Kidney (tissue), 14 donors: ENCODE measurements around the gene ANKLE1. TPM values are rescaled to one million over a fixed set of nuclear protein-coding genes. Genes with fewer than 3 reads are reported as not detected.

Source experiments
- DNase-seq, 5 donors: peaks; one replicate each; pipeline ENCODE4 v3.0.0-alpha.2; 2013 to 2020
- FAIRE-seq: peaks from 2 replicates; lab custom pipeline; 2012; peaks lifted over from hg19 to GRCh38; lab: Jason Lieb, UNC
- H3K27ac ChIP-seq, 2 donors: one replicate each; pipeline ENCODE4 v1.7.0; 2013; ENCODE audit warnings: low read depth in 2 of 2, low read length in 2 of 2, inconsistent platforms in 1 of 2
- H3K27me3 ChIP-seq: one replicate; pipeline ENCODE4 v1.7.1; 2013; ENCODE audit warnings: low read length, inconsistent platforms; ENCODE audit not compliant: control insufficient read depth, insufficient read depth
- H3K36me3 ChIP-seq, 3 donors: one replicate each; pipeline versions ENCODE4 v1.7.0 to v1.7.1; 2013; ENCODE audit warnings: low read length in 3 of 3, control low read depth in 1 of 3, inconsistent platforms in 1 of 3; ENCODE audit not compliant: insufficient read depth in 3 of 3, control insufficient read depth in 2 of 3
- H3K4me1 ChIP-seq, 3 donors: one replicate each; pipeline versions ENCODE4 v1.7.0 to v1.7.1; 2013; ENCODE audit warnings: low read length in 3 of 3, inconsistent platforms in 1 of 3, low read depth in 1 of 3; ENCODE audit not compliant: control insufficient read depth in 2 of 3, insufficient read depth in 2 of 3
- H3K4me3 ChIP-seq, 3 donors: one replicate each; pipeline versions ENCODE4 v1.7.0 to v1.8.1; 2013; ENCODE audit warnings: low read length in 3 of 3, control low read depth in 1 of 3, inconsistent platforms in 1 of 3
- H3K9ac ChIP-seq, 3 donors: one replicate each; pipeline versions ENCODE4 v1.7.0 to v1.7.1; 2013; ENCODE audit warnings: low read length in 3 of 3, control low read depth in 1 of 3, inconsistent platforms in 1 of 3
- H3K9me3 ChIP-seq, 3 donors: one replicate each; pipeline versions ENCODE4 v1.7.0 to v1.7.1; 2013; ENCODE audit warnings: low read length in 3 of 3, control low read depth in 1 of 3, inconsistent platforms in 1 of 3; ENCODE audit not compliant: control insufficient read depth in 2 of 3, insufficient read depth in 1 of 3
- CTCF ChIP-seq: IDR thresholded peaks from 3 replicates; pipeline ENCODE4 v1.5.1; 2012; ENCODE audit warnings: mild to moderate bottlenecking, moderate library complexity, borderline replicate concordance; ENCODE audit not compliant: insufficient read depth; ENCODE audit errors: extremely low read depth
- intact Hi-C: fragments of 100-400 bp; cut with DNase I; formaldehyde crosslinking; loops from one replicate; pipeline ENCODE4 v1.11.1; 2022
- polyA plus RNA-seq: library from polyadenylated mRNA; stranded (reverse); fragments of 350-450 nt; fragmentation: Illumina TruSeq; extraction: RNeasy Lipid Tissue Mini Kit (QIAGEN cat#74804); gene quantifications from one replicate; pipeline ENCODE4 v1.2.3, GENCODE V29; 2014; ENCODE audit warnings: low read depth, low replicate concordance; ENCODE audit not compliant: insufficient read depth
- total RNA-seq: library from RNA; stranded (reverse); fragmentation: NEBNext Ultra II Directional; extraction: Animal tissue kit (Norgen Biotek cat#: 25700); gene quantifications from one replicate; pipeline ENCODE4 v1.2.1, GENCODE V29; 2021
- donor health status: control.
- donor health status: control.
- donor health status: control.
- donor health status: control.
- donor health status: control.
- donor health status: DM: yes; HTN: yes; CAD: no.
- donor health status: Normal renal cell carcinoma (clear cell type).

ANKLE1 gene
- total and polyA plus RNA-seq, 2 donors from 2014 or later = 0.54 TPM; not detected in 1

- Histone ChIP-seq H3K4me1 (peaks cover 2 to 19% (median 14%) of the 10 kb centered on the region in 3 donors), H3K36me3 (no peaks in the 10 kb centered on the region), H3K9me3 (no peaks in the 10 kb centered on the region), H3K9ac (peak overlapping the region in 1 of 3 donors; percentile 30), H3K4me3 (no peak overlapping the region), H3K27me3 (no peaks in the 10 kb centered on the region), H3K27ac (peak overlapping the region in 1 of 2 donors; percentile 43)
- no peak for TF ChIP-seq CTCF
- no peak for FAIRE-seq
- intact Hi-C loops = no loop called here
- DNase-seq = peak in 4 of 5 donors; percentile 67 to 80 (median 76)
Observed at GRCh38 chr19:17248011-17248776, 33.5 kb upstream of the ANKLE1 start.

- Histone ChIP-seq H3K4me1 (peaks cover 2 to 19% (median 12%) of the 10 kb centered on the region in 3 donors), H3K4me3 (no peak overlapping the region), H3K9me3 (no peaks in the 10 kb centered on the region), H3K27ac (no peak overlapping the region), H3K27me3 (no peaks in the 10 kb centered on the region), H3K36me3 (no peaks in the 10 kb centered on the region), H3K9ac (no peak overlapping the region)
- DNase-seq (peak in 1 of 5 donors; percentile 50), FAIRE-seq (no peak)
- no peak for TF ChIP-seq CTCF
- intact Hi-C loops = no loop called here
Observed at GRCh38 chr19:17249887-17250548, 31.7 kb upstream of the ANKLE1 start.

- H3K9ac ChIP-seq = no peak overlapping the region
- FAIRE-seq = no peak
- TF ChIP-seq CTCF = no peak
- no peak overlapping the region for H3K27ac ChIP-seq
- H3K4me3 ChIP-seq = no peak overlapping the region
- intact Hi-C loops = no loop called here
- no peak for DNase-seq
- H3K27me3 ChIP-seq = no peaks in the 10 kb centered on the region
- H3K9me3 ChIP-seq = peaks cover 0 to 5% (median 0%) of the 10 kb centered on the region in 3 donors
- H3K4me1 ChIP-seq = no peaks in the 10 kb centered on the region
- H3K36me3 ChIP-seq = no peaks in the 10 kb centered on the region
Observed at GRCh38 chr19:17254636-17255035, 27.1 kb upstream of the ANKLE1 start.
